Measurements from ENCODE around the gene PAFAH2.

PAFAH2 gene

DNA sequence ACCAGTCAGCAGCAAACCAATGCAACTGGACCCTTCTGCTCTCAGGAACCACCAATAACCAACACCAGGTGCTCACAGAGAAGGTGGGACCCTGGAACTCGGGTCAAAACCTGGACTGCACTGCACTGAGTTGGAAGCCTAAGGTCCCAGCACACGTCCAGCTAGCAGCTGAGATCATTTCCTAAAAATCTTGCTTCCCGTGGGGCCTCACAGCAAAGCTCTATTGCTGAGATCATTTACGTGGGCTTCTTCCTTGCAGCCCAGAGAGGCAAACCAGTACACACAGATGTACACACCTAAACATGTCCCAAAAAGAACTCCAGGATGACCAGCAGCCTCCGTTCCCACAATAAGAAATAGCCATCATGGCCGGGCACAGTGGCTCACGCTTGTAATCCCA is 68.8 kb downstream of the PAFAH2 start:
- DNase-seq (ENCODE audit: low read depth): no peak

DNA sequence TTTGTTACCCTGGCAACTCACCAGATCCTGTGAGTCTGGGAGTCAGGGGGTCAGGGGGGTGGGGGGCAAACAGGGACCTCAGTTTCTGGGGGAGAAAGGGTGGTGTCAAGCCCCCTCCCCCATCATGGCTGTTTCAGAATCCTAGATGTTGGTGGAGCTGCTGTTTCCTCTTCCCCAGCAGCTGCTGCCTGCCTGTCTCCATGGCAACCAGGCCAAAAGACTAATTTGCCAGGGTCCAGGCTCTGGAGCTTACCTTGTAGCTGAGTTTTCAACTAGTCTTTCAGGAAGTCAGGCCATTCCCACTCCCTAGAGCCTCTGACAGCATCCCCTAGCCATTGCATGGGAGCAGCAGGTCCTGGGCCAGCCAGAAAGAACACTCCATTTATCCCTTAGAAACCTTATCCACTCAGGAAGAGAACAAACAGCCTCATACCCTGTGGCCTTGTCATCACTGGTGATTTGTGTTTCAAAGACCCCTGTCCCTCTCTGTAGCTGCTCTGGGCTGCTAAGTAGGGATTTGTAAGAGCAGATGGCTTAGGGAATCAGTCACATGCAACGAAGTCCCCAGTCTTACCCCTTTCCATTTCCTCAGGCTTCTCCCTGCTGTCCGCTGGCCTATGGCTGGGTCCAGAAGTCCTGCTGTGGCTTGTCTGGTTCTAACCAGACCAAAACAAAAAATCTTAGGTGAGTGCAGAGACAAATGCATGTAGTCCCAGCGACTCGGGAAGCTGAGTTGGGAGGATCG is 70.2 kb downstream of the PAFAH2 start:
- no peak for DNase-seq (ENCODE audit: low read depth)

DNA sequence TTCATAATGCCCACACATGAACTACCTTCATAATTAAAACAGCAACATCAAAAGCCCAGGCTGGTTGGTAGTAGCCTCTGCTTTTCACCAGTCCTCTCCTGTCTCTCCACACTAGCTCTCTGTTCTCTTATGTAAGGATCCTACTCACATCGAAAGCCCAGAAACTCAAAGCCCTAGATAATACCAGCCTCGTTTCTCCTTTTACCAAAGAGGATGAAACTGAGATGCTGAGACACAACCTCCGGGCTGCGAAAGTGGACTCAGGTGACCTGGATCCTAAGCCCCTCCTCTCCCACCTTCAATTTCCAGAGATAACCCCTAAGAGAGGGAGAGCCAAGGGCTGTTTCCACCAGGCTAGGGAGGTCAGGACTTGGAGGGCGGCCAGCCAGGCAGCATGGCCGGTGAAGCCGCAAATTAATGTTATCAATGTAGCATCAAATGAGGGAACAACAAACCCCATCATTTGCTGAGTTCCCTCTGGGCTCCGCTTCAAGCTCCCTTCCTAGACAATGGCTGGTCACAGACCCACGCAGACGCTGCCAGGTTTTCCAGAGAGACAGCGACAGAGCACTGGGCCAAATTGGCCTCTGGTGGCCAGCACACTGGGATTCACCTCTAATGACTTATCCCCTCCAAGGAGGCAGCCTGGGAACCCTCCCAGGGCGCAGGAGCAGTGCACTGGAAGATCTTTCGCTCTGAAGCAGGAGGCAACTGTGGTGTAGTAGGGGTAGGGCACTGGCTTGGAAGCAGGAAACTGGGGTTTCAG is 70.9 kb downstream of the PAFAH2 start:
- DNase-seq (ENCODE audit: low read depth): no peak

DNA sequence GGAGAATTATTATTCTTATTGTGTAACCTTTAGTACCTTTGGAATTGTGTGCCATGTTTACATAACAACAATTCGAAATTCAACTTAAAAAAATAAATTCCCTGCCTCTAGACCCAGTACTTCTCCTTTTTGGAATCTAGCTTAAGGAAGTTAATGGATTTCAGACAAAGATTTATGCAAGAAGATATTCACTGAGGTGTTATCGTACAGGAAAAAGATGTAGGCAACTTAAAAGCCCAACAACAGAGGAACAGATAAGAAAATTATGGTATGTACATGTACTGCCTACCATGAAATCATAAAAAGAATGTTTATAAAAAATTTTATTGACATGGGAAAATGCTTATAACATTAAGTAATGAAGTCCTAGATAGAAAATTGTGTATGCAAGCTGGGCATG is 73.4 kb downstream of the PAFAH2 start:
- no peak for DNase-seq (ENCODE audit: low read depth)

DNA sequence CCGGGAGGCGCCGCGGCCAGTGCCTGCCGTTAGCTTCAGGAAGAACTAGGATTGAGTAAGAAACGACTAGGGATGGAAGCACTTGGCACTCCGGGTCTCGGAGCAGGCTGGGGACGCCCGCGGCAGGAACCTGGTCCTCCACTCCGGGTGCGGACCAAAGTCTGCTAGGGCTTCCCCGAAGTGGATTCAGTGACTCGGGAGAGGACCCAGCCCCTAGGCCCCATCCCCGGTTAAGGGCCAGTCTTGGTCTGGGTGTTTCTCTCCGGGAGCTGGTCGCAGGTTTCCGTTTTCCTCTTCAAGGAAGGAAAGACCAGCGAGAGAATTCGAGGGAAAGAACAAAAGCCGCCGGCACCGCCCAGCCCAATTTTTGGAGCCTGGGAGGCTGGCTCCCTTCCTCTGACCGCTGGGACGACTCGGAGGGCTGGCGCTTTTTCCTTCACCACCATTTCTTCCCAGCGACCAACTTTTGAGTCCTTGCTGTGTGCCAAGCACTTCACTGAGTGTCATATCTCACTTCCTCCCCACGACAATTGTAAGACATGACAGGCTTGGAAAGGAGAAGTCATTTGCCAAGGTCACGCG is 74.8 kb downstream of the PAFAH2 start:
- peak; percentile 7 for DNase-seq (ENCODE audit: low read depth)

DNA sequence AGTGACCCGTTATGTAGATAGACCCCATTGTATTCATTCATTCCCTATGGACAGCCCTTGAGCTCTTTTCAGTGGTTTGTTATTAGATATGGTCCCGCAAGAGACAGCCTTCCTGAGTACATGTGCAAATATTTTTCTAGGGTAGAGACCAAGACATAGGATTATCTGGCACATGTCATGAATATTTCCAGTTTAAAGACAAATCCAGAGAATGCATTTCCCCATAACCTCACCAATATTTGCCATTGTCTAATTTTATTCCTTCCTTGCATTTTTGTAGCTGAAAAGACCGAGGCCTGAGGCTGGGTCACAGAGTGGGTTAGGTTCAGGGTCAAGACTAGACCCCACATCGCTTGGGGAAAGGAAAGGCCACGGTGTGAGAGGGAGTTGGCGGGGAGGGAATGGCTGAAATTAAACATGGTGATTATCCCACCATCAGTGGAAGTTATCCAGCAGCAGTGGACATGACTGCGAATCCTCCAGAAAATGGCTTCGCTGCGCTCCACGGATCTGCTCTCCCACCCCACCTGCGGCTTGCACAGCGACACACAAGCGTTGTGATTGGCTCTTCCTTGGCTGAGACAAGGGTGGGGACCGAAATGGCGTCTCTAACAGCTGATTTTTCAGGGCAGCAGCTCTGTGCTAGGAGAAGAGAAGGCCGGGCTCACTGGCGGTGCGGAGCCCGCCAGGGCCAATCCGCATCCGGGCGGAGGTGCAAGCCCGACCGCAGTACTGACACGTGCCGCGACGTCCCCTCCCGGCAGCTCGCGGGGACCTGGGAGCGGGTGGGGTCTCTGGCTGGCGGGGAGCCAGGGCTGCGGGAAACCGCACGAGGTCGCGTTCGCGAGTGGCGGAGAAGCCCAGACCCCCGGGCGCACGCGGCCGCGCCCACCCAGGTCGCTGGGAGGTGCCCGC is 75.5 kb downstream of the PAFAH2 start:
- DNase-seq (ENCODE audit: low read depth): peak; percentile 32

DNA sequence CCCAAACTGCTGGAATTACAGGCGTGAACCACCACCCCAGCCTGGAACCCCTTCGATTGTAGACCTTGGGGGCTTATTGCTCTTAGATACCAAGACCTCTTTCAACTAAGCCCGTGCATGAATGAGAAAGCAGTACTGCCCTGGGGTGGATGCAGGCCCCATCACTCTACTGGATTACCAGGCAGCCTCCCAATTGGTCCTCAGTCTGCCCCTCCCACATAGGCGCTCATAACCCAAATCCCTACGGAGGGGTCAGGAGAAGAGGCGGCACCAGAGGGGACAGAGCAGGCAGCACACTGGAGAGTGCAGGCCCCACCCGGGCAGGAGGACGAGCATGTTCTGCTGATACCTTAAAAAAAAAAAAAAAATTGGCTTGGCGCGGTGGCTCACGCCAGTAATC is 79.2 kb downstream of the PAFAH2 start:
- no peak for DNase-seq (ENCODE audit: low read depth)

DNA sequence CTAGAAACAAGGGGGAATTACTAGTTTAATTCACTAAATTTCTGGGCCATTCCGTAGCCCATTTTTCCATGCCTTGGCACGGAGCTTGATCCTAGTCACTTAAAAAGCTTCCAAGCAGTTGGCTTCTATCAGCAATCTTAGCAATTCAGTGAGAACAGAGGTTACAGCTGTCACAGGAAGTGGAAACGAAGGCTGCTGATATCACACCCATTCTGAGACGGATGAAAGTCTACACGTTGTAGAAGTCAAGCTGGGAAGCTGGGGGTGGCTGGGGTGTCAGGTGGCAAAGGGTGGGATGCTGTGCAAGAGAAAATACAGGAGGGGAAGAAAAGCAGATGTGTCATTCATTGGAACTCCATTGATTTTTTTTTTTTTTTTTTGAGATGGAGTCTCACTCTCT is 79.9 kb downstream of the PAFAH2 start:
- DNase-seq (ENCODE audit: low read depth): no peak

DNA sequence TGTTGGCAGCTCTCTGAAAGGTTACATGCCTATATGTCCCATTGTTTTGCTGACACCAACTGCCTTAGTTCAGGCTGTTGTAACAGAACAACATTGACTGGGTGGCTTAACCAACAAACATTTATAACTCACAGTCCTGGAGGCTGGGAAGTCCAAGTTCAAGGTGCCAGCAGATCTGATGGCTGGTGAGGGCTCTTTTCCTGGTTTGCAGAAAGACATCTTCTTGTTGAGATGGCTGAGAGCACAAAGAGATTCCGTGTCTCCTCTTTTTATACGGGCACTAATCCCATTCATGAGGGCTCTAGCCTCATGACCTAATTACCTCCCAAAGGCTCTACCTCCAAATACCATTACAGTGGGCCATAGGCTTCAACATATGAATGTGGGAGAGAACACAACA is 81.4 kb downstream of the PAFAH2 start:
- no peak for DNase-seq (ENCODE audit: low read depth)

DNA sequence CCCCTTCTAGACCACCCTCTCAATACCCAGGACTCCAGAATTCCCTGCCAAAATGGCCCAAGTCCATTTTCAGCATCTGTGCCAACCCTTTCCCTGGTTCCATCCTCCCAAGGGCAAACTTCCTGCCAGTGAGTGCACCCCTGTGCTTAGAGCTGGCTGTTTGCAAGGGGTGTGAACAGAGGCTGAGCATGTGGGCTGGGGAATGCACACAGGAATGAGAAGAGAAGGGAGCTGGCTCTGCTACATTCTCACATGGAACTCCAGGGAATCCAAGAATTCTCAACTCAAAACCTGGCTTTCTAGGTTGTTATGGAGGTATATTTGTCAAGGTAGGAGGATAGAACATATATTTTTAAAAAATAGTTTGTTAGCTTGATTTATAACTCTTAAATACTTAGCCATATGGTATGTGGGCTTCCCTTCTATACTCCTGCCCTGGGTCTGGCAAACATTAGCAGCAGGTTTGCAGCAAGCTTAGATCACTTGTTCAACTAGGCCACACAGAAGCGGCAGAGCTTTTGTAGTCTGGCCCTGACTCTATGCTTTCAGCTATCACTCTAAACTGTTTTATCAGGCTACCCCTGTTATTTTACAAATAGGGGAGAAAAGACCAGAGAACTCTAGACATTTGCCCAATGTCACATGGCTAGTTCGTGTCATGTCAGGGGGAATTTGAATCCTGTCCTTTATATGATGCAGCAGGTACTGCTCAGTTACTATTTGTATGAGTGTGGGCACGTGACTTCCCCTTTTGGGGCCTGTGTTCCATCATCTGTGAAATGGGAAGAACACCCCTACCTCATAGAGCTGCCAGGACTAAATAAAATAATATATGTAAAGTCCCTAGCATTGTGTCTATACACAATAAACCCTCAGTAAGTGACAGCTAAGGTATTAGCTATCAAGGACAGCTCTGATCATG is 83.5 kb downstream of the PAFAH2 start:
- DNase-seq (ENCODE audit: low read depth): no peak

DNA sequence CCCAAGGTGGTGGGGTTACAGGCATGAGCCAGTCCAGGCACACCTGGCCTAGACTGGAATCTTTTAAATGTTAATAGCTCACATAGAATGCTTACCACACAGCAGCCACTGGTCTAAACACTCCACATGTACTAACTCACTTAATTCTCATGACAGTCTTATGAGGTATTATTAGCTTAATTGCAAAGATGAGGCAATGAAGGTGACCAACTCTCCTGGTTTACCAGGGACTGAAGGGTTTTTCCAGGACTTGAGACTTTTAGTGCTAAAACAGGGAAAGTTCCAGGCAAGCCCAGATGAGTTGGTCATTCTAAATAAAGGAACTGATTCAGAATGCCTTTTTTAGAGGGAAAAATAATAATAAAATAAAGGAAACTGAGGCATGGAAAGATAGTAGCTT is 84.7 kb downstream of the PAFAH2 start:
- DNase-seq (ENCODE audit: low read depth): no peak

DNA sequence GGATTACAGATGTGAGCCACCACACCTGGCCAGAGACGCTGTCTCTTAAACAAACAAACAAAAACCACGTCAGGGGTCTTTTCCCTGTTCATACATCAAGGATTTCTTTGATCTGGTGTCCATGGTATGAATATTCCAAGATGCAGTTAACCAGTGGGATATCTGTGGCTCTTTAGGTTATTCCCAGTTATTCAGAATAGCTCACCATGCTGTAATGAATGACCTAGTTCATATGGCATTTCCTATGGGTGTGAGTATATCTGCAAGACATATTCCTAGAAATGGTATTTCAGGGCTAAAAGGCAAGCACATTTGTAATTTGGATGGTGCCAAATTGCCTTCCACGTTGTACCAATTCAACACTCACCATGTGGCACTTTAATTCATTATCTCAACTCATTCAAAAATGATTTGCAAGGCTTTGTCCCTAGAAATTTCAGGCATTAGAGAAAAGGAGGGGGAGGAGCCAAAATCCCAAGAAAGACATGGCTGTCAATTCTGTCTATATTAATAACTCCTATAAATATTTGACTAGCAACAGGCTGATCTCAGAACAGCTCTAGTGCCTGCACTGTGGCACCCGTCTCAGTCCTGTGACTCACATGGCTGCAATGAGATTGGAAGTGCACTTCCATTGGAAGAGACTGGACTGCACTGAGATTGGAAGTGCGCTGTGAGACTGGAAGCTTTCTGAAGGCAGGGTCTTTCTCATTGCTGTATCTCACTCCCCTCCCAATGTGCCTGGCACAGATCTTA is 85.6 kb downstream of the PAFAH2 start:
- DNase-seq (ENCODE audit: low read depth): no peak

DNA sequence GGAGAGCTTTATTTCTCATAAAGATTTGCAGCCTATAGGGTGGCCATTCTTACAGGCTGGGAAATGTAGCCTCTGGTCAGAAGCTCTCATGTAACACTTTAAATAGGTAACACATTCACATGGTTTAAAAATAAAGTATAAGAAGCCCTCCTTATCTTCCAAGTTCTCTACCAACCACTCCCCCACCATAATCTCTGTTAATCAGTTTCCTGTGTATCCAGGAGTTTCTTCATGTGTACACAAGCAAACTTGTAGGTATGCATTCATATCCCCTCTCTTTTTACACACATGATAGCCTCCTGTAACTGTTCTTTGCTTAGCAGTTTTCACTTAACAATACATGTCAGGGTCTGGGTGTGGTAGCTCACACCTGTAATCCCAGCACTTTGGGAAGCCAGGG is 86.7 kb downstream of the PAFAH2 start:
- no peak for DNase-seq (ENCODE audit: low read depth)
